NCI-H526 (cell line): Measurements from ENCODE around the gene CRYBG1.

ENCODE experiments used
- DNase-seq, 2 experiments: peaks; one replicate each; lab custom pipeline; 2025; lab: John Stamatoyannopoulos, UW

CRYBG1 gene

DNA sequence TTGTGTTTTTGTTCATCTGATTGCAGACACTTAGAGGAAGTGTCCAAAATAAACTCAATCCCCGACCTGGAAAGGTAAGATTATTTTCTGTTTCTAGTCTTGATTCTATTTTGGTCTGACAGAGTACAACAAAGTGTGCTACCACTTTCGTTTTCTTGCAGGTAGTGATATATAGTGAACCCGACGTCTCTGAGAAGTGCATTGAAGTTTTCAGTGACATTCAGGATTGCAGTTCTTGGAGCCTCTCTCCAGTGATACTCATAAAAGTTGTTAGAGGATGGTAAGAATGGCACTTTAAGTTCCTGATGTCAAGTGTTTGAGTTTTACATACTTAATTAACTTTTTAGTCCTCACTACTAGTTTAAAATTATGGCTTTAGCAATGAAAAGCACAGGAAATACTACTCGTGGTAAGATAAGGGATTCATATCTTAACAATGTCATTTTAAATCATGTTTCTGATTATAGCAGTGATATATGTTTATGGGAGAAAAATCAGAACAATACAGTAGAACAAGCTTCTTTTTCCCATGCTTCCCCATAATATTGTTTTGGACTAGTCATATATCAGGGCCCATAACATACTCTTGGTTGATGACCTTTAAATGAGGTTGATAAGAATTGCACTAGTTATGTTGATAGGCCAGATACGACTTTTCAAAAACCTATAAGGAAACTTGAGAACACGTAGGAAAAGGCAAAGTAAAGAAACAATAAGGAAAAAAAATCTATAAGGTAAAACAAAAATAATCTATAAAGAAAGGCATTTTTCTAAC, 164.8 kb downstream of the CRYBG1 start:
- no peak for DNase-seq

DNA sequence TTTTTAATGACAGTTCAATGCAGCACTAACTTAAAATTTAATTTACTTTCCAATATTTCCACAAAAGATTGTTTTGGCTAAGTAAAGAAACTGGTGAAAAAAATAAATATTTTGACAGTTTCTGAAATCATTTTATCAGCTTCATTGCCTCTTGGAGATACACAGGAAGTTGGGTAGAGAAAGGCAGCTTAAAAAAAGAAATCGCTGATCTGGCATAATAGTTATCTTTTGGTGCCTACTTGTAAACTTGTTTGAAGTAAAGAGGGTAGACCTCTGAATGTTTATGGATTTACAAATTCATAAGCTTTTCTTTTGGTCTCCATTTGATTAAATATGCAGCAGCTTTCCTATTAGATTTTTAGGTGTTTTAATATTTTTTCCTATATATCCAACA, 165.4 kb downstream of the CRYBG1 start:
- no peak for DNase-seq

- DNase-seq = no peak
These were observed 166.6 kb downstream of the CRYBG1 start for GRCh38 chr6:106527117-106527516.

DNA sequence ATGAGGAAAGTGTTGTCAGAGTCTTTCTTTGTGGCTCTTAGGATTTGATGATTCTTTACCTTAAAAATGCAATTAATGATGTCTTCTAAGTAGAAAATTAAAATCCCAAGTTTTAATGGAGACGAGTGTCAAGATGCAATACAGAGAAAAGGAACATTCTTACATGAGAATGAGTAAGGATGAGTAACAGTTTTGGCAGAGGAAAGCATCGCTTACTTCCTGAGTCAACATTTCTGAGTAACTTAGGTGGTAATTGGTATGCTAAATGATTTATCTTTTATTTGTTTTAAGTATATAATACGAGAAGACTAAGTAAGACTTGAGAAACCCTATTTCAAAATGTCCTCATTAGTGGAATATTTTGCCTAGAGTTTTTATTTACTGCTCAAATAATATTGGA, 167.5 kb downstream of the CRYBG1 start:
- DNase-seq = no peak

GRCh38 chr6:106528521-106528920, 168.0 kb downstream of the CRYBG1 start:
- no peak for DNase-seq

DNA sequence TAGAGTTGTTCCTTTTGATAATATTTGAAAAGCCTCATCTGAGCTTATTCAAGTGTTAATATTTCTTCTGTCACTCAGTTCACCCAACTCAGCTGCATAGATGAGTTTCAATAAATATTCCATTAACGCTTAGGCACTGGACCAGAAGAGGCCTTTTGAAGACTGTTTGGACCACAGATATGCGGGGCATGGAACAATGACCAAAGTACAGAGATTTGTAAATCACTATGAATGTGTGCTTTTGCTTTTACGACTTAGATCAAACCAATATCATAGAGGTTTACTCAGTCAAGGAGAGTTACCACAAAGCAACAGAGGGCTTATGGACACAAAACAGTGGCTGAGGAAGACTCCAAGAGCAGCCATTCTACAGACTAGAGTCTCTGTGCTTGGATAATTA, 168.9 kb downstream of the CRYBG1 start:
- no peak for DNase-seq

GRCh38 chr6:106530026-106530425, 169.5 kb downstream of the CRYBG1 start:
- no peak for DNase-seq

DNA sequence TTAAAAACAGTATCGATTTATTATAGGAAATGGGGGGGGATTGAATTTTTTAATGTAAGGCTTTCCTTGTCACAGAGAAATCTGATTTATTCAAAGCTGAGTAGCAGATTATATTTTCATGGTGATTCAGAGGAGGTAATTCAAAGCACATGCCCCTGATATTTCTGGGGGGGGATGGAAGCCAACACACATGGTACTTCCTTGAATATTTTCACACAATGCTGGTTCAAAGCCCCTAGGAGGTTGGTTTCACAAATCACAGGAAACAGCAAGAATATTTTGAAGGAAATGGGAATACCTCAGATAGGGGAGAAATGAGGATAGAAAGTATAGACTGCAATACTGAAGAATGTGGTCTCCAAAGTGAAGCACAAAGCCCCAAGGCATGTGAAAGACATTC, 170.0 kb downstream of the CRYBG1 start:
- DNase-seq = no peak

GRCh38 chr6:106533054-106533453, 172.5 kb downstream of the CRYBG1 start:
- no peak for DNase-seq

DNA sequence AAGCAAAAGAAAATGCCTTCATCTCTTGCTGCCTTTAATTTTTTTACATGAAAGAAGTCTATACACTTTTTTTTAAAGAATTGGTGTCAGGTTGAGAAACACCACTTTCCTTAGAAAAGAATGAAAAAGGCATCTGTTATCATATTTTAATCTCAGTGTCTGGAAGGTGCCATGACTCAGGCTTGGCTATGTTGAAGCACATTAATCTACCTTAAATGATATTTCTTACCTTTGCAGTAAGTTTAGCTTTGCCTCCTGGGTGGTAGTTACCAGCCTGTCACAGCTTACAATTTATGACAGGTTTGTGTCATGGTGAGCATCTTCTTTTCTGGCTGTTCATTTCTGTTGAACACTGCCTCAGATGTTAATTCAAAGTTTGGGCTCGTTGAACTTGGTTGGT, 173.5 kb downstream of the CRYBG1 start:
- DNase-seq = no peak

DNA sequence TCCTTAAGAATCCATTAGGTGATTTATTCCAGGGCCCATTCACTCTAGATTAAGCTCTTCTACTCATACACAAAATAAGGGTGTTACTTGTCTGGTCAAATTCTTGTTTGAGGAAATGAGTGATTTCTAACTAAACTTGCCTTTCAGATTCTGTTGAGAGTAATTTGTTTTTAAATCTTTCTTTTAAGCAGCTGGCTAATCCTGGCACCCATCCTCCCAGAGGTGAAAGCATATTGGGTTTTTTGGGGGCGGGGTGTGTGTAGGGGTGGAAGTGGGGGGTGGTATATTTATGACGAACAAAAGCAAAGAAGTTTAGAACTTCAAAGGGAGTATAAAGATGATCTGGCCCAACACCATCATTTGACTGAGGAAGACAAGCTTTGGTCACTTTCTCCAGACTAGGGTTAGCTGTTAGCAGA, 174.1 kb downstream of the CRYBG1 start:
- DNase-seq = no peak

DNA sequence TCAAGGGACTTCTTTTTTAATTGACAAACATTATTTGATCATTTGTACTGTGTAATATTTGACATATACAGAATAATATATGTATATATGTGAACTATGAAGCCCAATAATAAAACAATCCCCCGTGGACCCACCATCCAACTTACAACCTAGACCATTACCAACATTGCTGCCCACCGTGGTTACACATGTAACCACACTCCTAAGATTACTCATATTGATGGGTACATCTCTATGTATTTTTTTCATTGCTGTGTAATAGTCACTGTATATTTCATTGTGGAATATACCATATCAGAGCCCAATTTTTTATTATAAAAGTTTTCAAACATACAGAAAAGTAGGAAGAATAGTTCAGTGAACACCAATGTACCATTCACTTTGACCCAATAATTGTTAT, 174.5 kb downstream of the CRYBG1 start:
- no peak for DNase-seq

GRCh38 chr6:106536357-106536756, 175.8 kb downstream of the CRYBG1 start:
- no peak for DNase-seq

GRCh38 chr6:106536851-106537250, 176.3 kb downstream of the CRYBG1 start:
- DNase-seq = no peak

GRCh38 chr6:106537662-106538061, 177.1 kb downstream of the CRYBG1 start:
- DNase-seq = no peak

- no peak for DNase-seq
These were observed 177.6 kb downstream of the CRYBG1 start for GRCh38 chr6:106538145-106538544.

- DNase-seq = no peak
These were observed 179.4 kb downstream of the CRYBG1 start for GRCh38 chr6:106539936-106540335.

GRCh38 chr6:106540432-106540831, 179.9 kb downstream of the CRYBG1 start:
- DNase-seq = no peak

GRCh38 chr6:106540907-106541306, 180.4 kb downstream of the CRYBG1 start:
- no peak for DNase-seq

DNA sequence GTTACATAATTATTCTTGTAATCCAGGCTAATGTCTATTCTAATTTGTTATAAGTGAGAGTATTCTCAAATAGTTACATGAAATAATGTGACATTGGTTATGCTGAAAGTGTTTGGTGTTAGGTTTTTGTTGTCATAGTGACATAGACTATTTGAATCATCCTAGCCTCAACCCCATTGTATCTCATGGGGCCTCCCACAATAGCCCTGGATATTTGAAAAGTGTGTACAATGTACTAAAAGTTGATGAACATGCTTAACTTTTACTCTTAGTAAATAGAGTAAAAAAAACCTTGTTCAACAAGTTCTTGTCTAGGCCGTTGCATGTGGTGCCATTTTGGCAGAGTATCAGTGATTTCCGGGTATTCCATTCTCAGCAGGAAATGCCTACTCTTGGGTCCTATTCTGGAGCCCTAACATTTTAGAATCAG, 185.8 kb downstream of the CRYBG1 start:
- DNase-seq = no peak

DNA sequence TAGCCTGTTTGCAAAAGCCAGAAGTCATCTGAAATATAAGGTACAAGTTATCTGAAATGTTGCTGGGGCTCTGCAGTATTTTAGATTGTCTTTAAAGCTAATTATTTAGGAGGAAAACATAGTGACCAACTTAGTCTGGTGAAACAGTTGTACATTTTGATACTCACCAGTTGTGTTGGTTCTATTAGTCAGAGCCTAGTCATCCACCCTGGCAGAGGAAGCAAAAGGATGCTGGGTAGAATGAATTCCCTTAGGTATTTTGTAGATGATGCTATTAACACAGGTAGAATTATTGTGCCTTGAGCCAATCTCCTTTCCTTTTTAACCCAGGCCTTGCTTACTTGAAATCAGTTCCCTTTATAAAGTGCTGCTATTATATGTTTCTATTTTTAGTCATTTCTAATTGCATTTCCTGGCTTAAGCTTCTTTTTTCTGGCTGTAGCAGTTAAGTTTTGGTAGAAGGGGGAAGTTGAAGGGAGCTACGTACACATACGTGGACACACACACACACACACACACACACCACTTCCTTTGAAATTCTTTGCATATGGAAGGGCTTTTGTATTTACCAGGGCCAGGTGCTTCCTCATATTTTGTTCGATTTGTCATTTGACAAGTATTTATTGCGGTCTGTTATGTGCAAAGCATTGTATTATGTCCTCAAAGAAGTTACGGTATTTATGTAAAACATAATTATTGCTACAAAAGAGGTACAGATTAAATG, 186.3 kb downstream of the CRYBG1 start:
- no peak for DNase-seq

GRCh38 chr6:106547601-106548453, 187.3 kb downstream of the CRYBG1 start:
- DNase-seq = no peak
